HepG2 (cell line): ENCODE data around the gene IQGAP3. TPM values are rescaled to one million over a fixed set of nuclear protein-coding genes. Genes with fewer than 3 reads are reported as not detected.
A peak's percentile ranks its signal among the peaks of the same experiment; 100 is the strongest.

Experiments
- ATAC-seq: fragments of 200-7000 bp; cut with Tn5 transposase; 3 replicates; pipeline ENCODE4 v1.9.1; 2020; ENCODE audit warnings: mild to moderate bottlenecking, moderate library complexity
- BruUV-seq: library from RNA; stranded (reverse); fragments of 400-500 nt; replicated peaks from 2 replicates; lab custom pipeline; 2021; lab: Mats Ljungman, UMichigan
- CTCF ChIA-PET: fragments of 300-600 bp; formaldehyde crosslinking; extraction: SDS; loops from one replicate; lab custom pipeline; 2021; ENCODE audit warnings: low total read pairs, inconsistent platforms, low intra/inter-chr PET ratio; lab: Yijun Ruan, JAX
- POLR2A ChIA-PET: fragments of 350-600 bp; sonication (Branson Sonifier 250); formaldehyde crosslinking; loops from one replicate; lab custom pipeline; 2020; ENCODE audit warnings: antibody characterized with exemption, inconsistent platforms; lab: Yijun Ruan, JAX
- DNase-seq: peaks from one replicate; pipeline ENCODE4 v3.0.0-alpha.2; 2015; ENCODE audit warnings: low spot score
- FAIRE-seq: peaks from 3 replicates; lab custom pipeline; 2011; peaks lifted over from hg19 to GRCh38; lab: Jason Lieb, UNC
- H2AFZ ChIP-seq: one replicate; pipeline ENCODE4 v1.6.1; 2011; ENCODE audit warnings: low read length, inconsistent platforms
- H3K27ac ChIP-seq: fragments of 300-600 bp; 3 replicates; pipeline ENCODE4 v1.8.0; 2011; ENCODE audit warnings: mixed run types, mild to moderate bottlenecking, mixed read lengths, low read length, inconsistent platforms; ENCODE audit not compliant: insufficient read depth; ENCODE audit errors: extremely low read length
- H3K27me3 ChIP-seq, 2 experiments: fragments of 200-600 bp in 1 of 2; 2 replicates in 1 of 2; 3 replicates in 1 of 2; pipeline versions ENCODE4 v1.6.0 to v1.8.0; 2011; ENCODE audit warnings: low read length in 2 of 2, mild to moderate bottlenecking in 2 of 2, moderate library complexity in 2 of 2, inconsistent platforms in 1 of 2; ENCODE audit not compliant: insufficient read depth in 2 of 2, control insufficient read depth in 1 of 2
- H3K36me3 ChIP-seq, 2 experiments: fragments of 200-600 bp in 1 of 2; replicated peaks in 1 of 2; 2 replicates in 1 of 2; 3 replicates in 1 of 2; pipeline versions ENCODE4 v1.5.1 to v1.8.0; 2011; ENCODE audit warnings: low read length in 2 of 2, inconsistent platforms in 1 of 2; ENCODE audit not compliant: insufficient read depth in 2 of 2, control insufficient read depth in 1 of 2
- H3K4me1 ChIP-seq: 2 replicates; pipeline ENCODE4 v1.5.1; 2012; ENCODE audit warnings: low read length, inconsistent platforms; ENCODE audit not compliant: insufficient read depth
- H3K4me2 ChIP-seq: 2 replicates; pipeline ENCODE4 v1.6.0; 2011; ENCODE audit warnings: low read depth, low read length, inconsistent platforms
- H3K4me3 ChIP-seq, 3 experiments: fragments of 200-600 bp in 1 of 3; sonication (generic), shearing (Covaris generic) in 1 of 3; replicated peaks in 1 of 3; 2 replicates each; pipeline ENCODE4 v1.5.1; 2011 to 2016; ENCODE audit warnings: low read length in 3 of 3, inconsistent platforms in 2 of 3, low read depth in 2 of 3, mild to moderate bottlenecking in 2 of 3, control low read depth in 1 of 3, mixed read lengths in 1 of 3; ENCODE audit not compliant: insufficient read depth in 1 of 3
- H3K79me2 ChIP-seq: one replicate; pipeline ENCODE4 v1.6.1; 2011; ENCODE audit warnings: low read length, inconsistent platforms; ENCODE audit not compliant: insufficient read depth
- H3K9ac ChIP-seq: 2 replicates; pipeline ENCODE4 v1.6.0; 2011; ENCODE audit warnings: mild to moderate bottlenecking, low read depth, low read length, inconsistent platforms; ENCODE audit not compliant: insufficient read depth
- H3K9me3 ChIP-seq: 2 replicates; pipeline ENCODE4 v1.5.1; 2012; ENCODE audit warnings: mild to moderate bottlenecking, low read length
- H4K20me1 ChIP-seq: 2 replicates; pipeline ENCODE4 v1.6.0; 2011; ENCODE audit warnings: inconsistent platforms, mild to moderate bottlenecking, low read length, moderate library complexity; ENCODE audit not compliant: insufficient read depth
- FOXO1 ChIP-seq: sonication (generic); formaldehyde crosslinking; IDR thresholded peaks from 2 replicates; pipeline ENCODE4 v1.4.0; 2020; ENCODE audit warnings: missing genetic modification reagents
- KLF11 ChIP-seq: IDR thresholded peaks from 2 replicates; pipeline ENCODE4 v1.6.1; 2016; ENCODE audit warnings: missing compliant biosample characterization
- KLF6 ChIP-seq: IDR thresholded peaks from 2 replicates; pipeline ENCODE4 v1.8.0; 2016; ENCODE audit warnings: missing biosample characterization, missing genetic modification reagents
- SALL1 ChIP-seq: sonication (generic); formaldehyde crosslinking; IDR thresholded peaks from 2 replicates; pipeline ENCODE4 v1.8.0; 2022; ENCODE audit warnings: mild to moderate bottlenecking, missing genetic modification reagents
- SMAD3 ChIP-seq: sonication (generic); formaldehyde crosslinking; IDR thresholded peaks from 2 replicates; pipeline ENCODE4 v1.4.0; 2020; ENCODE audit warnings: missing genetic modification reagents
- TMF1 ChIP-seq: sonication (generic); formaldehyde crosslinking; IDR thresholded peaks from 2 replicates; pipeline ENCODE4 v1.8.1; 2022; ENCODE audit warnings: low read depth, missing genetic modification reagents
- WGBS: methylation state at CpG from one replicate; pipeline ENCODE4 v1.1.6; 2017; ENCODE audit warnings: low lambda C conversion rate; 5-methylcytosine and 5-hydroxymethylcytosine counted together
- in situ Hi-C: cut with HindIII; loops from 2 replicates; pipeline ENCODE4 v1.10.0; 2017; ENCODE audit warnings: low pct_unique_long_range_greater_than_20kb; ENCODE audit not compliant: extremely low pct_ligation_motif_present
- intact Hi-C: fragments of 100-400 bp; cut with micrococcal nuclease; formaldehyde crosslinking; loops from one replicate; pipeline ENCODE4 v1.10.0; 2022; ENCODE audit not compliant: unreplicated experiment
- polyA plus RNA-seq, 8 experiments: library from polyadenylated mRNA; depleted of rRNA in 3 of 8; stranded (reverse) in 7 of 8; unstranded in 1 of 8; fragments of >200 nt; fragmentation: Illumina TruSeq in 4 of 8; extraction: Trizol in 4 of 8; gene quantifications; 2 replicates each; pipeline versions ENCODE4 v1.2.1 to v1.2.3, GENCODE V29; 2011 to 2016; ENCODE audit warnings: low read depth in 4 of 8, missing spikeins in 1 of 8, mixed read lengths in 1 of 8; ENCODE audit not compliant: insufficient read depth in 1 of 8
- total RNA-seq, 5 experiments: library from RNA; depleted of rRNA; stranded (reverse); fragments of >200 nt; fragmentation: Illumina TruSeq; extraction: Trizol; gene quantifications; 2 replicates each; pipeline ENCODE4 v1.2.3, GENCODE V29; 2016; ENCODE audit warnings: low read depth in 1 of 5
- TF ChIP-seq, protein P1 (sequence below): sonication (generic); formaldehyde crosslinking; conservative IDR thresholded peaks from 2 replicates; pipeline ENCODE4 v1.8.0; 2022; ENCODE audit warnings: missing genetic modification reagents
- TF ChIP-seq, protein P2 (sequence below): sonication (generic); formaldehyde crosslinking; IDR thresholded peaks from 2 replicates; pipeline ENCODE4 v1.4.0; 2020; ENCODE audit warnings: missing genetic modification reagents
- TF ChIP-seq, protein P3 (sequence below): sonication (generic); formaldehyde crosslinking; IDR thresholded peaks from 2 replicates; pipeline ENCODE4 v1.4.0; 2020; ENCODE audit warnings: missing genetic modification reagents, borderline replicate concordance

The IQGAP3 gene
- total and polyA plus RNA-seq, 2 of the 13 experiments (the other 11 are each of a cell fraction or from before 2014, with no cell fraction given), result 13.5 to 14.1 TPM

DNA sequence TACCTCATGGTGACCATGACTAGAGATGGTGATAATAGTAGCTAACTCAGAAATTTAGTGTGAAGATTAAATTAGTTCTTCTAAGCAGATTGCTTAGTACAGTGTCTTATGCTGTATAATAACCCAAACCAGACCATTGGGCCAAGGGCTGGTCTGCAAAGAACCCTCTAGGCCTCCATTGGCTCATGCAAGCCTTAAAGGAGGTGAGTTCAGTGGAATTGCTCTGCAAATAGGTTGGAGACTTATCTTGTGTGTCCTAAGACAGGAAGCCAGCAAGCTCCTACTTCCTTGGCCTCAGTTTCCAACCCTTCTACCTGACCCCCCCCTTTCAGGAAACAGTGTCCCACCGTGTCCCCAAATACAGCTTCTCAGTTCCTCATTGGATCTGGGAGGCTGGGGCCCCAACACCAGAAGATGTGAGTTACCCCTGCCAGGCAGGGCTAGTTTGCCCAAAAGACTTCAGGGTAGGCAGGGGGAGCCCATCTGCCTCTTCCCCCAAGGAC, 69.9 kb downstream of the IQGAP3 start (continued):
- TF ChIP-seq, protein P1, sequence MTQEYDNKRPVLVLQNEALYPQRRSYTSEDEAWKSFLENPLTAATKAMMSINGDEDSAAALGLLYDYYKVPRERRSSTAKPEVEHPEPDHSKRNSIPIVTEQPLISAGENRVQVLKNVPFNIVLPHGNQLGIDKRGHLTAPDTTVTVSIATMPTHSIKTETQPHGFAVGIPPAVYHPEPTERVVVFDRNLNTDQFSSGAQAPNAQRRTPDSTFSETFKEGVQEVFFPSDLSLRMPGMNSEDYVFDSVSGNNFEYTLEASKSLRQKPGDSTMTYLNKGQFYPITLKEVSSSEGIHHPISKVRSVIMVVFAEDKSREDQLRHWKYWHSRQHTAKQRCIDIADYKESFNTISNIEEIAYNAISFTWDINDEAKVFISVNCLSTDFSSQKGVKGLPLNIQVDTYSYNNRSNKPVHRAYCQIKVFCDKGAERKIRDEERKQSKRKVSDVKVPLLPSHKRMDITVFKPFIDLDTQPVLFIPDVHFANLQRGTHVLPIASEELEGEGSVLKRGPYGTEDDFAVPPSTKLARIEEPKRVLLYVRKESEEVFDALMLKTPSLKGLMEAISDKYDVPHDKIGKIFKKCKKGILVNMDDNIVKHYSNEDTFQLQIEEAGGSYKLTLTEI (CRISPR knock-in tag), result no peak
- TF ChIP-seq KLF6 (CRISPR knock-in tag) (no peak), KLF11 (CRISPR knock-in tag) (no peak), FOXO1 (CRISPR knock-in tag) (no peak), SALL1 (CRISPR knock-in tag) (no peak), SMAD3 (no peak)
- TF ChIP-seq, all 625 proteins: peak for 0

DNA sequence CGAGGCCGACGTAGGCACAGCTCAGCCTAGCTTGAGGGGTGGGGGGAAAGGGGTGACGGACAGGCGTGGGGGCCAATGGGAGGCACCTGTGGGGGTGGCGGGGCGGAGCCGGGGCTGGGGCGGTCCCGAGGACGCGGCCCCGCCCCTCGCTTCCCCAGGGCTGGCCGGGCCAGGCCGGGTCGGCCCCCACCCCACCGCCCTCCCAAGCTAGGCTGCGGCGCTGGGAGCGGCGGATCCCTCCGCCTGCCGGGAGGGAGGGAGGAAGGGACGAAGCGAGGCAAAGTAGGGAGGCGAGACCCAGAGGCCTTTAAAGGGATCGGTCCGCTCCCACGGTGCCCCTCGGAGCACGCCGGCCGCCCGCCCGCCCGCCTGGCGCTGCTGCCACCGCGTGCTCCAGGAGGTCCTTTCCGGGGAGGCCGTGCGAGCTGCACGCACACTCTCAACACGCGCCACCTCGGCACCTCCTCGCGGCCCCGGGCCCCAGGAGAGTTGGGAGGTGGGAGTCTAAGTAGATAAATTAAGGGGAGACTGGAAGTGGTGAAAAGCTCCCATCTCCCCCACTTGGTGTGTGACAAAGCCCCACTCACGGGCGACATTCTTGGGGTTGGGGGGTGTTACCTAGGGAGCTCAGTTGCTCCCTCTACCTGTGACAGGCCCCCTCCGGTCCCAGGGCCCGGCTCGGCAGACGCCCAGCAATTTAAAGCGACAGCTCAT, 71.4 kb downstream of the IQGAP3 start:
- intact Hi-C loops (loop anchor here (1.0 to 5.0 kb wide), 2 partner anchors 45 to 81 kb away; no protein-coding TSS in a partner anchor), in situ Hi-C loops (loop anchor here (5.0 kb wide), 1 partner anchor 44 kb away; no protein-coding TSS in a partner anchor)
- POLR2A ChIA-PET, result interaction anchor here (0.6 to 3.6 kb wide), 24 partner anchors 9 to 938 kb away, joined by 3 to 93 read pairs (median 4); partner anchors contain the start of genes METTL25B, MRPL24, NAXE and PMF1
- ATAC-seq, result peak; percentile 80
- TSS peak; percentile 97 for BruUV-seq
- CTCF ChIA-PET, result interaction anchor here (0.7 to 1.3 kb wide), 2 partner anchors 20 to 45 kb away, joined by 3 to 7 read pairs; no protein-coding TSS in a partner anchor
- Histone ChIP-seq H3K4me1 (peaks cover 81% of the 10 kb centered on the region), H3K36me3 (no peaks in the 10 kb centered on the region), H4K20me1 (peaks cover 33% of the 10 kb centered on the region), H3K27ac (peak overlapping the region; percentile 89), H3K27me3 (peaks cover 2 to 20% of the 10 kb centered on the region in 2 experiments; a peak in 4 of 5 replicates), H2AFZ (no peak overlapping the region), H3K79me2 (peaks cover 27% of the 10 kb centered on the region), H3K9me3 (no peaks in the 10 kb centered on the region), H3K4me3 (peak overlapping the region; percentile 75 to 97 (median 94)), H3K9ac (peak overlapping the region; percentile 84), H3K4me2 (peak overlapping the region; percentile 70)
- peak; percentile 18 for FAIRE-seq
- WGBS, result 0% methylated on average over 23 of the region's 57 CpGs
- peak; percentile 80 for DNase-seq
- peak; percentile 35; the same call in 1 of the 2 replicates for TF ChIP-seq TMF1
- TF ChIP-seq, protein P2, sequence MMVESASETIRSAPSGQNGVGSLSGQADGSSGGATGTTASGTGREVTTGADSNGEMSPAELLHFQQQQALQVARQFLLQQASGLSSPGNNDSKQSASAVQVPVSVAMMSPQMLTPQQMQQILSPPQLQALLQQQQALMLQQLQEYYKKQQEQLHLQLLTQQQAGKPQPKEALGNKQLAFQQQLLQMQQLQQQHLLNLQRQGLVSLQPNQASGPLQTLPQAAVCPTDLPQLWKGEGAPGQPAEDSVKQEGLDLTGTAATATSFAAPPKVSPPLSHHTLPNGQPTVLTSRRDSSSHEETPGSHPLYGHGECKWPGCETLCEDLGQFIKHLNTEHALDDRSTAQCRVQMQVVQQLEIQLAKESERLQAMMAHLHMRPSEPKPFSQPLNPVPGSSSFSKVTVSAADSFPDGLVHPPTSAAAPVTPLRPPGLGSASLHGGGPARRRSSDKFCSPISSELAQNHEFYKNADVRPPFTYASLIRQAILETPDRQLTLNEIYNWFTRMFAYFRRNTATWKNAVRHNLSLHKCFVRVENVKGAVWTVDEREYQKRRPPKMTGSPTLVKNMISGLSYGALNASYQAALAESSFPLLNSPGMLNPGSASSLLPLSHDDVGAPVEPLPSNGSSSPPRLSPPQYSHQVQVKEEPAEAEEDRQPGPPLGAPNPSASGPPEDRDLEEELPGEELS (CRISPR knock-in tag), result 0 out of 2 replicates have a peak, but pooled peaks have one; percentile 12
- TF ChIP-seq, protein P3, sequence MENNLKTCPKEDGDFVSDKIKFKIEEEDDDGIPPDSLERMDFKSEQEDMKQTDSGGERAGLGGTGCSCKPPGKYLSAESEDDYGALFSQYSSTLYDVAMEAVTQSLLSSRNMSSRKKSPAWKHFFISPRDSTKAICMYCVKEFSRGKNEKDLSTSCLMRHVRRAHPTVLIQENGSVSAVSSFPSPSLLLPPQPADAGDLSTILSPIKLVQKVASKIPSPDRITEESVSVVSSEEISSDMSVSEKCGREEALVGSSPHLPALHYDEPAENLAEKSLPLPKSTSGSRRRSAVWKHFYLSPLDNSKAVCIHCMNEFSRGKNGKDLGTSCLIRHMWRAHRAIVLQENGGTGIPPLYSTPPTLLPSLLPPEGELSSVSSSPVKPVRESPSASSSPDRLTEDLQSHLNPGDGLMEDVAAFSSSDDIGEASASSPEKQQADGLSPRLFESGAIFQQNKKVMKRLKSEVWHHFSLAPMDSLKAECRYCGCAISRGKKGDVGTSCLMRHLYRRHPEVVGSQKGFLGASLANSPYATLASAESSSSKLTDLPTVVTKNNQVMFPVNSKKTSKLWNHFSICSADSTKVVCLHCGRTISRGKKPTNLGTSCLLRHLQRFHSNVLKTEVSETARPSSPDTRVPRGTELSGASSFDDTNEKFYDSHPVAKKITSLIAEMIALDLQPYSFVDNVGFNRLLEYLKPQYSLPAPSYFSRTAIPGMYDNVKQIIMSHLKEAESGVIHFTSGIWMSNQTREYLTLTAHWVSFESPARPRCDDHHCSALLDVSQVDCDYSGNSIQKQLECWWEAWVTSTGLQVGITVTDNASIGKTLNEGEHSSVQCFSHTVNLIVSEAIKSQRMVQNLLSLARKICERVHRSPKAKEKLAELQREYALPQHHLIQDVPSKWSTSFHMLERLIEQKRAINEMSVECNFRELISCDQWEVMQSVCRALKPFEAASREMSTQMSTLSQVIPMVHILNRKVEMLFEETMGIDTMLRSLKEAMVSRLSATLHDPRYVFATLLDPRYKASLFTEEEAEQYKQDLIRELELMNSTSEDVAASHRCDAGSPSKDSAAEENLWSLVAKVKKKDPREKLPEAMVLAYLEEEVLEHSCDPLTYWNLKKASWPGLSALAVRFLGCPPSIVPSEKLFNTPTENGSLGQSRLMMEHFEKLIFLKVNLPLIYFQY, result peak; percentile 97
